DND-41 (cell line): ENCODE data around the gene LRPAP1.
"Not testable (repeated sequence)": the region's sequence is repeated elsewhere in the genome, so short reads cannot be mapped to it uniquely, and the experiment has no call there.

Source experiments
- ATAC-seq: fragments of 200-7000 bp; cut with Tn5 transposase; 3 replicates; pipeline ENCODE4 v1.9.1; 2021; ENCODE audit warnings: low read depth; ENCODE audit not compliant: insufficient read depth
- DNase-seq: peaks from one replicate; pipeline ENCODE4 v3.0.0-alpha.2; 2020
- H2AFZ ChIP-seq: 2 replicates; pipeline ENCODE4 v1.6.0; 2012; ENCODE audit warnings: low read depth, low read length
- H3K27ac ChIP-seq: 2 replicates; pipeline ENCODE4 v1.5.1; 2012; ENCODE audit warnings: low read length, inconsistent platforms
- H3K27me3 ChIP-seq: fragments of 200-600 bp; sonication (generic); 2 replicates; pipeline ENCODE4 v1.6.0; 2012; ENCODE audit warnings: low read length, mild to moderate bottlenecking, inconsistent platforms; ENCODE audit not compliant: insufficient read depth, poor library complexity
- H3K36me3 ChIP-seq: 2 replicates; pipeline ENCODE4 v1.5.1; 2012; ENCODE audit warnings: low read length, inconsistent platforms; ENCODE audit not compliant: insufficient read depth
- H3K4me1 ChIP-seq: 2 replicates; pipeline ENCODE4 v1.5.1; 2012; ENCODE audit warnings: mild to moderate bottlenecking, low read length; ENCODE audit not compliant: insufficient read depth
- H3K4me2 ChIP-seq: 2 replicates; pipeline ENCODE4 v1.6.0; 2012; ENCODE audit warnings: mild to moderate bottlenecking, moderate library complexity, low read length, inconsistent platforms; ENCODE audit not compliant: insufficient read depth
- H3K4me3 ChIP-seq, 2 experiments: fragments of 200-600 bp in 1 of 2; shearing (Covaris generic) in 1 of 2; 2 replicates each; pipeline ENCODE4 v1.5.1; 2012 to 2016; ENCODE audit warnings: inconsistent platforms in 2 of 2, low read length in 2 of 2, mild to moderate bottlenecking in 2 of 2, low read depth in 1 of 2, moderate library complexity in 1 of 2
- H3K79me2 ChIP-seq: 2 replicates; pipeline ENCODE4 v1.6.0; 2012; ENCODE audit warnings: low read length, inconsistent platforms; ENCODE audit not compliant: insufficient read depth
- H3K9ac ChIP-seq: 2 replicates; pipeline ENCODE4 v1.6.0; 2012; ENCODE audit warnings: low read depth, mild to moderate bottlenecking, inconsistent platforms, low read length, moderate library complexity
- H3K9me3 ChIP-seq: 2 replicates; pipeline ENCODE4 v1.5.1; 2012; ENCODE audit warnings: low read length, moderate library complexity, mild to moderate bottlenecking, inconsistent platforms; ENCODE audit not compliant: insufficient read depth, severe bottlenecking
- H4K20me1 ChIP-seq: 2 replicates; pipeline ENCODE4 v1.6.0; 2012; ENCODE audit warnings: low read length; ENCODE audit not compliant: insufficient read depth
- CTCF ChIP-seq: IDR thresholded peaks from 2 replicates; pipeline ENCODE4 v1.5.1; 2012; ENCODE audit warnings: borderline replicate concordance, low read length, moderate library complexity, mild to moderate bottlenecking; ENCODE audit not compliant: poor library complexity, severe bottlenecking; ENCODE audit errors: extremely low read depth
- EZH2 ChIP-seq: IDR thresholded peaks from 3 replicates; pipeline ENCODE4 v1.6.1; 2012; ENCODE audit warnings: borderline replicate concordance, low read depth, mild to moderate bottlenecking, moderate library complexity, low read length, inconsistent platforms; ENCODE audit not compliant: severe bottlenecking

Gene LRPAP1

GRCh38 chr4:3531879-3532750, at the start of gene LRPAP1:
Gene LRPAP1 (minus strand): TSS chr4:3532422. CDS start chr4:3532412, 10 bp downstream.
- Histone ChIP-seq H3K27me3 (no peaks in the 10 kb centered on the region), H3K4me2 (peak within 1 kb of the TSS; percentile 97), H3K9me3 (no peaks in the 10 kb centered on the region), H3K4me1 (peaks cover 42% of the 10 kb centered on the region), H3K36me3 (peaks cover 30% of the 10 kb centered on the region), H3K4me3 (peak within 1 kb of the TSS; percentile 51 to 67; a peak in 3 of 4 replicates), H3K27ac (peak within 1 kb of the TSS; percentile 72), H3K9ac (peak within 1 kb of the TSS; percentile 75), H3K79me2 (peaks cover 49% of the 10 kb centered on the region), H4K20me1 (peaks cover 44% of the 10 kb centered on the region), H2AFZ (peak within 1 kb of the TSS; percentile 84)
- no peak for TF ChIP-seq CTCF
- no peak for TF ChIP-seq EZH2
- peak; percentile 91 for ATAC-seq
- DNase-seq = peak; percentile 77

- H3K27me3 ChIP-seq, H3K4me3 ChIP-seq, H3K4me1 ChIP-seq, H3K9me3 ChIP-seq, H3K4me2 ChIP-seq, H3K36me3 ChIP-seq, H4K20me1 ChIP-seq, H3K27ac ChIP-seq, H2AFZ ChIP-seq, ATAC-seq, DNase-seq, H3K9ac ChIP-seq, H3K79me2 ChIP-seq: not testable (repeated sequence)
Measured at GRCh38 chr4:3581334-3582090, 49.3 kb upstream of the LRPAP1 start.

- not testable (repeated sequence) for H3K4me1 ChIP-seq, ATAC-seq, H3K9ac ChIP-seq, H3K27me3 ChIP-seq, H2AFZ ChIP-seq, H3K9me3 ChIP-seq, H3K36me3 ChIP-seq, DNase-seq, H3K27ac ChIP-seq, H3K79me2 ChIP-seq, H3K4me3 ChIP-seq, H4K20me1 ChIP-seq, H3K4me2 ChIP-seq
Measured at GRCh38 chr4:3580859-3581258, 48.6 kb upstream of the LRPAP1 start.

- not testable (repeated sequence) for H4K20me1 ChIP-seq, H3K79me2 ChIP-seq, H3K9me3 ChIP-seq, DNase-seq, H2AFZ ChIP-seq, H3K36me3 ChIP-seq, H3K4me3 ChIP-seq, H3K27ac ChIP-seq, ATAC-seq, H3K9ac ChIP-seq, H3K4me2 ChIP-seq, H3K4me1 ChIP-seq, H3K27me3 ChIP-seq
Measured at GRCh38 chr4:3578527-3579144, 46.4 kb upstream of the LRPAP1 start.

- not testable (repeated sequence) for H3K27me3 ChIP-seq, ATAC-seq, H2AFZ ChIP-seq, DNase-seq, H3K36me3 ChIP-seq, H3K27ac ChIP-seq, H3K79me2 ChIP-seq, H4K20me1 ChIP-seq, H3K4me2 ChIP-seq, H3K4me3 ChIP-seq, H3K9ac ChIP-seq, H3K4me1 ChIP-seq, H3K9me3 ChIP-seq
Measured at GRCh38 chr4:3578052-3578451, 45.8 kb upstream of the LRPAP1 start.

GRCh38 chr4:3577208-3577892, 45.1 kb upstream of the LRPAP1 start:
- DNase-seq, H3K9me3 ChIP-seq, H4K20me1 ChIP-seq, H3K9ac ChIP-seq, H3K27ac ChIP-seq, H3K4me1 ChIP-seq, ATAC-seq, H3K79me2 ChIP-seq, H3K36me3 ChIP-seq, H3K4me3 ChIP-seq, H3K4me2 ChIP-seq, H2AFZ ChIP-seq, H3K27me3 ChIP-seq: not testable (repeated sequence)
